Natural killer cell (primary cell): Measurements from ENCODE around the gene PLXDC1. TPM values are rescaled to one million over a fixed set of nuclear protein-coding genes. Genes with fewer than 3 reads are reported as not detected.

ENCODE experiments used
- ATAC-seq, 3 donors: fragments of 150-1000 bp in 2 of 3; fragments of 200-7000 bp in 1 of 3; cut with Tn5 transposase; 1 replicate in 1 of 3; 2 replicates in 2 of 3; pipeline ENCODE4 v1.10.0; 2021; ENCODE audit warnings: mild to moderate bottlenecking in 2 of 3, moderate library complexity in 2 of 3
- DNase-seq, 2 donors: peaks; one replicate each; pipeline versions ENCODE4 v3.0.0 to v3.0.0-alpha.2; 2013 to 2021; ENCODE audit warnings: mixed read lengths in 1 of 2
- H3K27ac ChIP-seq: one replicate; pipeline ENCODE4 v1.5.1; 2013; ENCODE audit warnings: mild to moderate bottlenecking, low read length
- H3K27me3 ChIP-seq: one replicate; pipeline ENCODE4 v1.6.1; 2013; ENCODE audit warnings: low read length; ENCODE audit not compliant: control insufficient read depth, insufficient read depth
- H3K36me3 ChIP-seq: one replicate; pipeline ENCODE4 v1.6.1; 2013; ENCODE audit warnings: low read length; ENCODE audit not compliant: control insufficient read depth, insufficient read depth
- H3K4me1 ChIP-seq: one replicate; pipeline ENCODE4 v1.6.1; 2013; ENCODE audit warnings: low read length; ENCODE audit not compliant: control insufficient read depth, insufficient read depth
- H3K4me3 ChIP-seq: one replicate; pipeline ENCODE4 v1.5.1; 2013; ENCODE audit warnings: low read length
- H3K9me3 ChIP-seq: one replicate; pipeline ENCODE4 v1.6.1; 2013; ENCODE audit warnings: low read length; ENCODE audit not compliant: control insufficient read depth, insufficient read depth
- H3K27ac Mint-ChIP-seq, 2 donors: one replicate each; pipeline ENCODE4 v1.8.0; 2022; ENCODE audit warnings: mild to moderate bottlenecking in 2 of 2, mixed read lengths in 2 of 2, moderate library complexity in 1 of 2
- H3K27me3 Mint-ChIP-seq, 2 donors: one replicate each; pipeline ENCODE4 v1.8.0; 2022; ENCODE audit warnings: low read depth in 2 of 2, mixed read lengths in 2 of 2
- H3K36me3 Mint-ChIP-seq: one replicate; pipeline ENCODE4 v1.8.0; 2022; ENCODE audit warnings: mixed read lengths
- H3K4me1 Mint-ChIP-seq, 2 donors: one replicate each; pipeline ENCODE4 v1.8.0; 2022; ENCODE audit warnings: mixed read lengths in 2 of 2
- H3K4me3 Mint-ChIP-seq: one replicate; pipeline ENCODE4 v1.8.0; 2022; ENCODE audit warnings: mild to moderate bottlenecking, moderate library complexity, mixed read lengths
- H3K9me3 Mint-ChIP-seq, 2 donors: one replicate each; pipeline ENCODE4 v1.8.0; 2022; ENCODE audit warnings: mixed read lengths in 2 of 2
- CTCF ChIP-seq: fragments of 200-600 bp; IDR thresholded peaks from one replicate; pipeline ENCODE4 v1.8.0; 2022; ENCODE audit warnings: antibody characterized with exemption
- WGBS: methylation state at CpG from one replicate; pipeline ENCODE4 v1.1.7; 2013; ENCODE audit warnings: missing lambda C conversion rate; ENCODE audit not compliant: insufficient coverage; 5-methylcytosine and 5-hydroxymethylcytosine counted together
- intact Hi-C: fragments of 100-400 bp; cut with micrococcal nuclease; formaldehyde crosslinking; loops from one replicate; pipeline ENCODE4 v1.14.2; 2022
- total RNA-seq, 4 donors: library from RNA; stranded (reverse); fragments of 120-200 nt in 1 of 4; gene quantifications; one replicate each; pipeline versions ENCODE4 v1.2.3 to v1.2.4, GENCODE V29; 2013 to 2022

The PLXDC1 gene
- total RNA-seq, 3 donors from 2014 or later (not counting 1 experiment from before 2014, with no cell fraction given), result 5.7 to 53.6 (median 15.9) TPM

GRCh38 chr17:39199820-39200069 is 48.3 kb upstream of the PLXDC1 start:
- H3K4me3 ChIP-seq, result peak overlapping the region; percentile 83
- H3K4me3 Mint-ChIP-seq, result peak overlapping the region; percentile 98
- H3K36me3 ChIP-seq, result peaks cover 31% of the 10 kb centered on the region
- peak overlapping the region; percentile 98 to 100 for H3K27ac Mint-ChIP-seq
- H3K4me1 ChIP-seq, result peaks cover 64% of the 10 kb centered on the region
- TF ChIP-seq CTCF, result no peak
- ATAC-seq (peak; percentile 69 to 85 (median 75)), DNase-seq (peak; percentile 78 to 96)
- H3K9me3 Mint-ChIP-seq, result no peaks in the 10 kb centered on the region
- no peaks in the 10 kb centered on the region for H3K36me3 Mint-ChIP-seq
- peak overlapping the region; percentile 95 for H3K27ac ChIP-seq
- intact Hi-C loops, result no loop called here
- H3K27me3 Mint-ChIP-seq, result no peaks in the 10 kb centered on the region
- no peaks in the 10 kb centered on the region for H3K9me3 ChIP-seq
- H3K4me1 Mint-ChIP-seq, result peaks cover 37 to 61% of the 10 kb centered on the region in 2 donors
- no peaks in the 10 kb centered on the region for H3K27me3 ChIP-seq
- under 1% methylated on average over 10 of the region's 10 CpGs for WGBS

GRCh38 chr17:39198186-39198566 is 46.7 kb upstream of the PLXDC1 start:
- H3K36me3 ChIP-seq, result peaks cover 23% of the 10 kb centered on the region
- H3K27me3 ChIP-seq, result no peaks in the 10 kb centered on the region
- H3K9me3 Mint-ChIP-seq, result no peaks in the 10 kb centered on the region
- peak overlapping the region; percentile 80 for H3K4me3 Mint-ChIP-seq
- ATAC-seq, result no peak
- H3K4me1 ChIP-seq, result peaks cover 64% of the 10 kb centered on the region
- intact Hi-C loops, result no loop called here
- no peaks in the 10 kb centered on the region for H3K27me3 Mint-ChIP-seq
- H3K27ac ChIP-seq, result peak overlapping the region; percentile 25
- peak overlapping the region; percentile 98 to 100 for H3K27ac Mint-ChIP-seq
- WGBS, result 100% methylated on average over 2 of the region's 4 CpGs
- no peak overlapping the region for H3K4me3 ChIP-seq
- TF ChIP-seq CTCF, result no peak
- H3K4me1 Mint-ChIP-seq, result peaks cover 43 to 66% of the 10 kb centered on the region in 2 donors
- H3K9me3 ChIP-seq, result no peaks in the 10 kb centered on the region
- no peak for DNase-seq
- no peaks in the 10 kb centered on the region for H3K36me3 Mint-ChIP-seq

GRCh38 chr17:39197380-39198185 is 46.1 kb upstream of the PLXDC1 start, which contains the start of gene CACNB1:
Gene CACNB1 (minus strand): TSS chr17:39197669. CDS start chr17:39197495, 174 bp downstream.
- H3K4me3 Mint-ChIP-seq, result peak within 1 kb of the TSS; percentile 80
- Histone ChIP-seq H3K36me3 (peaks cover 20% of the 10 kb centered on the region), H3K27ac (peak within 1 kb of the TSS; percentile 39), H3K27me3 (no peaks in the 10 kb centered on the region), H3K4me1 (peaks cover 64% of the 10 kb centered on the region), H3K4me3 (peak within 1 kb of the TSS; percentile 72), H3K9me3 (no peaks in the 10 kb centered on the region)
- H3K27me3 Mint-ChIP-seq, result no peaks in the 10 kb centered on the region
- intact Hi-C loops, result no loop called here
- no peaks in the 10 kb centered on the region for H3K36me3 Mint-ChIP-seq
- peak within 1 kb of the TSS; percentile 98 to 100 for H3K27ac Mint-ChIP-seq
- DNase-seq (peak; percentile 42 to 78), ATAC-seq (peak; percentile 24 to 48 (median 35))
- WGBS, result under 1% methylated on average over 53 of the region's 55 CpGs
- TF ChIP-seq CTCF, result no peak
- H3K9me3 Mint-ChIP-seq, result no peaks in the 10 kb centered on the region
- H3K4me1 Mint-ChIP-seq, result peaks cover 40 to 69% of the 10 kb centered on the region in 2 donors
